ENCODE data around the gene TST. TPM values are rescaled to one million over a fixed set of nuclear protein-coding genes. Genes with fewer than 3 reads are reported as not detected.

Gene TST
- total RNA-seq, 1 donor from 2014 or later = 63.1 TPM

Other genes with a start within 250 kb of the TST start
- 10.0 and 12.9 TPM in 2 replicates for gene IFT27, start 243.3 kb downstream of the TST start, total RNA-seq
- not detected in 2 replicates for gene PVALB, start 202.4 kb downstream of the TST start, total RNA-seq
- gene NCF4, start 158.4 kb downstream of the TST start, total RNA-seq = not detected in 2 replicates
- 1.4 and 2.0 TPM in 2 replicates for gene CSF2RB, start 105.8 kb downstream of the TST start, total RNA-seq
- 96.1 and 146 TPM in 2 replicates for gene MPST, start 295 bp upstream of the TST start, total RNA-seq
- 42.1 and 81.7 TPM in 2 replicates for gene KCTD17, start 32.3 kb upstream of the TST start, total RNA-seq
- not detected in 2 replicates for gene TMPRSS6, start 90.3 kb upstream of the TST start, total RNA-seq
- not detected in 2 replicates for gene IL2RB, start 130.5 kb upstream of the TST start, total RNA-seq
- 0.99 and 4.6 TPM in 2 replicates for gene C1QTNF6, start 168.8 kb upstream of the TST start, total RNA-seq
- not detected in 2 replicates for gene SSTR3, start 193.0 kb upstream of the TST start, total RNA-seq
- gene RAC2, start 224.8 kb upstream of the TST start, total RNA-seq = 3.0 and 15.3 TPM in 2 replicates

Data from lung microvascular endothelial cell (primary cell).